NCI-H1930 (cell line): ENCODE measurements around the gene BCAT1.
A peak's percentile ranks its signal among the peaks of the same experiment; 100 is the strongest.

Experiments used
- DNase-seq, 2 experiments: peaks; one replicate each; lab custom pipeline; 2025; lab: John Stamatoyannopoulos, UW

The BCAT1 gene

DNA sequence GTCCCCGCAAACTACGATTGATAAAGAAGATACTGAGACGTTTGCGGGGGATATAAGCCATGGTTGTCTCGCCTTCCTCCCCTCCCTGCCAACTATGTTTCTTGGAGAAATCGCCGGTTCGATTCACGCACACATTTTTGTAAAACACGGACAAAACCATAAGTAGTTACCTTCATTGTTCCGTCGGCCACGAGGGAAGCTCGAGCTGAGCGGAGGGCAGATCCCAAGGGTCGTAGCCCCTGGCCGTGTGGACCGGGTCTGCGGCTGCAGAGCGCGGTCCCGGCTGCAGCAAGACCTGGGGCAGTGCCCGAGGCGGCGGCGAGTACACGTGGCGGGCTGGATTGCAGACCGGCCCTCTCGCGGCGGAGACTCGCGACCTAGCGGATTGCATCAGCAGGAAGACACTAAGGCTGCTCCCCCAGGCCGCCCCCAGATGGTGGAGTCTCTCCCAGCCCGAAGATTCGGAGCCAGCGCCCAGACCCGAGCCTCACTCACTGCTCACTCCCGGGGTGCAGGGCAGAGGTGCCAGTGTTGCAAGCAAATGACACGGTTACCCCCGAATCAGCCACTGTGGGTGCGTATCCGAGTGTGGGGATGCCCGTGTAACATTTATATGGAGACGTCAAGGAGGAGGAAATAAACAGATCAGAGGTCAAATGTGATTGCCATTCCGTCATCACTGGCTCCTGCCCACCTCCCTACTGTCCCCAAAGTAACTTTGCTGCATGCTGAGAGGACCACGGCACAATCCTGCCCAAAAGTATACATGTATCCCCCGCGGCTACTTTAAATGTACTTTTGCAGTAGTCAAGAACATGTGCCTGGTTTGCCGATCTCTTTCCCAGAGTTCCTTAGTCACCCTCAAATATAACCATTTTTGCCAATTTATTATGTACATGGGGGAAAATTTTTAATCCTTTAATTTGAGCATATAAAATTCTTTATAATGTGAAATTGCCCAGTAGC is at the start of gene BCAT1:
BCAT1 (minus strand) TSS at position 345 of the 966 bp plus-strand sequence; CDS start at position 176, 169 bp downstream.
- peak; percentile 54 for DNase-seq

GRCh38 chr12:24997970-24998582 is 49.2 kb upstream of the BCAT1 start:
- DNase-seq: no peak

GRCh38 chr12:24997496-24997895 is 48.6 kb upstream of the BCAT1 start:
- no peak for DNase-seq

- DNase-seq: no peak
Observed at GRCh38 chr12:24996820-24997219, 47.9 kb upstream of the BCAT1 start.

DNA sequence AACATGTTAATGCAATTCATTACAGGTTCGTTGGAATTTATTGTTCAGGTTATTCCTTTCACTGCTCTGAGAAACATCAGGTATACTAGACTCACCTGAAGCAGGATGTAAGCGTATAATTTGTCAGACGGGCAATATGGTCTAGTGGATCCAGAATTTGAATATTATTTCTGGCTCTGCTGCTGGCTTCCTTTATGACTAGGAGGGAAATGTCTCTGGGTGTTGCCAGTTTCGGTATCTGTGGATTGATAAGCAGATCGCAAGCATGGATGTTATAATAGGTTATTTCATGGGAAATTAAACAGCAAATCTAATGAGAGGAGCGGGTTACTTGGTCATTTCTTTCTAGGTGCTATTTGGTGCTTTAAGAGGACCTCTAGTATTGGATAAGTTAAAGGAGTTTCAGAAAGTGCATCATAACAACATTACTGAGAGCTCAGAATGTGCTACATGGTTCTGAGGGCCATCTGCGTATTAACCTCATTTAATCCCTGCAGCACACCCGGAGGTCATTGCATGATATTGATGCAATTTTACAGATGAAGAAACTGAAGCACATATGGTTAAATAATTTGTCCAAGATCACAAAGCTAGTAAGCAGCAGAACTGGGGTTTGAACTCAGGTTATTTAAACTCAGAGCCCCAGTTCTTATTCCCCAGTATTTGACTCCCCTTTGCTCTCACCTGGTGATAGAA is 47.3 kb upstream of the BCAT1 start:
- DNase-seq: no peak

- peak; percentile 15 to 57 for DNase-seq
Observed at GRCh38 chr12:24993793-24994192, 44.9 kb upstream of the BCAT1 start.

DNA sequence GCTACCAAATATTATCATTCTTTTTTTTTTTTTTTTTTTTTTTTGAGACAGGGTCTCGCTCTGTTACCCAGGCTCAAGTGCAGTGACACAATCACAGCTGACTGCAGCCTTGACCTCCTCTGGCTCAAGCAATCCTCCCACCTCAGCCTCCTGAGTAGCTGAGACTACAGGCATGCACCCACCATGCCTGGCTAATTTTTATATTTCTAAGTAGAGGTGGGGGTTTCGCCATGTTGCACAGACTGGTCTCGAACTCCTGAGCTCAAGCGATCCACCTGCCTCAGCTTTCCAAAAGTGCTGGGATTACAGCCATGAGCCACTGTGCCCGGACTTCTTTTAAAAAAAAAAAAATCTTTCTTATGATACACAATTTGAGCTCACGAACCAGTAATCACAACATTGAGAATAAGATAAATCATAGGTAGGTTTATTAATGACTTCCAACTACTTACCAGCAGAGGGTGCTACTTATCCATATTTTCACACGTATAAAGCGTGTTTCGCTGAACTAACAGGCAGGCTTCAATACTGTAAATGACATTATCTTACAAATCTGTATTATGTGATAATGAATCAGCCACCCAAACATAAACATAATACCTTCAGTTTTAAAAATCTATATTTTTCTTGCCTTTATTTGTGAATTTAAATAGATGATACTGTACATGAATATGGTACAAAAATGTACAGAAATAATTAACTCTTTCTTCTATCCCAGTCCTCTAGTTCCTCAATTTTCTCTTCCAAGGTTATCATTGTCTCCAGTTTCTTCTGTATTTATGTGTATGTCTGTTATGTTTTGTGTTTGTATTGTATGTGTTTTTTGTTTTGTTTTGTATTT is 42.5 kb upstream of the BCAT1 start:
- peak; percentile 25 to 64 for DNase-seq

DNA sequence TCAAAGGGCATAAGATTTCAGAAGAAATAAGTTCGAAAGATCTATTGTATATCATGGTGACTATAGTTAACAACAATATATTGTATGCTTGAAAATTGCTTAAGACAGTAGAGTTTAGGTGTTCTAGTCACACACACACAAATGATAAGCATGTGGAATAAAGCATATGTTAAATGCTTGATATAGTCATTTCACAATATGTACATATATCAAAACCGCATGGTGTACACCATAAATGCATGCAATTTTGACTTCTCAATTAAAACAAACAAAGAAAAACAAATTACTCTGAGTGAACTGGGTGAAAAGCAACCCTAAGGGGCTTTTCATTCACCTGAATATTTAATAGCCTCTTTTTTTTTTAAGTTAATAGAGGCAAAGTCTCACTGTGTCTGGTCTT is 40.3 kb upstream of the BCAT1 start:
- no peak for DNase-seq

GRCh38 chr12:24982250-24982649 is 33.3 kb upstream of the BCAT1 start:
- DNase-seq: no peak

DNA sequence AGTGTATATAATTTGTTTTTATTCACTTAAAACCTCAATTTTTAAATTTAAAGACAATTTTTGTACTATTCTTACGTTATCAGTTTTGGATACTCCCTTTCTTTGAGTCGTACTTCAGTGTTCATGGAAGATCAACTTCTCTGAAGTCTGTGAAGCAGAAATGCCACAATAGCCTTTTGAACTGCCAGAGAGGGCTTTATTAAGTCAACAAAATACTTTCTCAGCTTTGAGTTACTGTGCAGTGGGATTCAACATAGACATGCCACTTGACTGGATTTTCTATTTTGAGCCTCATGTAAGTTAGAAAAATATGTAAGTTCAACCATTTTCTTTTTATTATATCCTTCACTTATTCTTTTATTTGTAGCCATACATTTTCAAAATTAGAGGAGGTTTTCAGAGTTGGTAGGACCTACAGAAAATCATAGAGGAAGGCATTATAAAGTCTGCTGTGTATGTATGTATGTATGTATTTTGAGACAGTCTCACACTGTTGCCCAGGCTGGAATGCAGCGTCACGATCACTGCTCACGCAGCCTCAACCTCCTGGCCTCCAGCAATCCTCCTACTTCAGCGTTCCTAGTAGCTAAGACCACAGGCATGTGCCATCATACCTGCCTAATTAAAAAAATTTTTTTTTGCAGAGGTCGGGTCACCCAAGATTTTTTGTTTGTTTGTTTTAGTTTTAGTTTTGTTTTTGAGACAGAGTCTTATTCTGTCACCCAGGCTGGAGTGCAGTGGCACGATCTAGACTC is 31.3 kb upstream of the BCAT1 start:
- no peak for DNase-seq

DNA sequence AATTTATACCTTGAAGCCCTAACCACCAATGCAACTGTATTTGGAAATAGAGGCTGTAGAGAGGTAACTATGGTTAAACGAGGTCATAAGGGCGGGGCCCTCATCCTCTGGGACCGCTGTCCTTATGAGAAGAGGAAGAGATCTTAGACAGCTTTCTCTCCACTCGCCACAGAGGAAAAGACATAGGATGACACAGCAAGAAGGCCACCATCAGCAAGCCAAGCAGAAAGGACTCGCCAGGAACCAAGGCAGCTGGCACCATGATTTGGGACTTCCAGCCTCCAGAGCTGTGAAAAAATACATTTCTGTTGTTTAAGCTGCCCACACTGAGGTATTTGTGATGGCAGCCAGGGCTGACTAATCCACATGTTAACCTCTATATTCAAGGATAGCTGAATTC is 30.4 kb upstream of the BCAT1 start:
- DNase-seq: no peak

DNA sequence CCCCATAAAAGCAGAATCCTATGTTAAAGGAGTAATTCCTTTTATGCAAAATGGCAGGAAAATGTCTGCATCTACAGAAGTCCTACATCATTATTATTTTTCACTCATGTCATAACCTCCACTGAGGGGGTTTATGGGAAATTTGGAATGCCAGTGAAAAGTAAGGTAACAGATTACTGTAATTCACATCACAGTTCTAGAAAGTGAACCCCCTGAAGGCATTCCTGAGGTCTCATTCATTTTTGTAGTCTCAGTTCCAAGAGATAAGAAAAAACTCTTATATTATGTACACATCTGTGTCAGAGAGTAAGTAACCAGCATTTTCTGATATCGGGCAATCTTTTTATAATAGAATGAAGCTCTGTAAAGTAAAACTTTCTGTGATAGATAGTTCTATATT is 28.8 kb upstream of the BCAT1 start:
- DNase-seq: no peak

DNA sequence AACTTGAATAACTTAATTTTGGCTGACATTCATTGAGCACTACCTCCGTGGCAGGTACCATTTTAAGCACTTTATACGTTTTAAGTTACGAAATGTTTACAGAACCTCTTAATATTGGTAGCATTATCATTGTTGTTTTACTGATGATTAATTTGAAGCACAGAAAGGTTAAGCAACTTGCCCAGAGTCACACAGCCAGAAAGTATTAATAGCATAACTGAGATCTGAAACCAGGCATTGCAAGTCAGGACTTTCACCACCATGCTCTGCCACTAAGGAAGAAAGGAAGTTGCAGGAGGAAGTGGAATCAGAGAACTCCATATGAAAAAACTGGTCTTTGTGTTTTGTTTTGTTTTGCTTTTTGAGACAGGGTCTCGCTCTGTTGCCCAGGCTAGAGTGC is 28.2 kb upstream of the BCAT1 start:
- no peak for DNase-seq

DNA sequence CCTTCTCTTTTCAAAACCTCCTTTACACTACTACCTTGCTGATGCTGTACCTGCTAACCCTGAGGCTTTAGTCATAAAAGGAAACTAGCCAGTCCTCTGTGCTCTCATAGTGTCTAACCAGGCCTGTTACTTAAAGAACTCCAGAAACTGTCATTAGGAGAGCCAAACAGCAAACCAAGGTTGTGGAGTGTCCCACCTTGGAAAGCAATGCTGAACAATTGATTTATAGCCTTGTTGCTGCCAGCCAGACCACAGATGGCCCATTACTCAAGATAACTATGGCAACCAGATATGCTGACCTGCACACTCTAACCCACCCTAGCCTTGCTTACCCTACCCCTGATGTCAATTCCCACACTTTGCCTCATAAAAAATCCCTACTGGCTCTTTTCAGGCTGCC is 26.5 kb upstream of the BCAT1 start:
- DNase-seq: no peak

DNA sequence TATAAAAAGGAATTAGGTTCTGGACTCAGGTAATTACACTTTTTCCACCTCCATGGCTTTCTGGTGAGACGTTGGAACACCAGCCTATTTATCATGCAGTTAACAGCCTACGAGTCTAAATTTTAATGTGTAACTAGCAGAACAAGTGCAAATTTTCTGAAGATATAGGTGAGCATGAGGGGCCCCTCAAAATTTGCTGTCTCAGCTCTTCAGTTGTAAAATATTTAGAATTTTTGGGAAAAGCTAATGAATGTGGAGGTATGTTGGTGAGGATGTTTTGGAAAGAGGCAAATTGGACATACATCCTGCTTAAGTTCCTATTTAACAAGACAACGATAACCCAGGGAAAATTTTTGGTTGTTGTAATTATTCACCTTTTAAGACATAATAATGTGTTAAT is 25.3 kb upstream of the BCAT1 start:
- DNase-seq: no peak

DNA sequence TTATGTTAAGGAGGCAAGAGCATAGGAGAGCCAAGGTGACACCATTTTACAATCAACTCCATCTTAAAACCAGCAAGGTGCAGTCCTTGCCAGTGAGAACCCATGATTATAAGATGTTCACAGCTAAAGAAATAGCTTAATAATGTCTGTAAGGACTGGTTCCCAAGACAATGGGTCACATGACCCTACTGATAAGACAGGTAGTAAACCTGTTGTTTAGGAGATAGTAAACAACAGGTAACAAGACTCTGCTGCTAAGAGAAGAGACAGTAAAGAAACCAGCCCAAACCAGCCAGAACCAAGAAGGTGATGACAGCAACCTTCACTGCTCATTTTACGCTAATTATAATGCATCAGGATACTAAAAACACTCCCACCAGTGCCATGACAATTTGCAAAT is 23.2 kb upstream of the BCAT1 start:
- DNase-seq: no peak

DNA sequence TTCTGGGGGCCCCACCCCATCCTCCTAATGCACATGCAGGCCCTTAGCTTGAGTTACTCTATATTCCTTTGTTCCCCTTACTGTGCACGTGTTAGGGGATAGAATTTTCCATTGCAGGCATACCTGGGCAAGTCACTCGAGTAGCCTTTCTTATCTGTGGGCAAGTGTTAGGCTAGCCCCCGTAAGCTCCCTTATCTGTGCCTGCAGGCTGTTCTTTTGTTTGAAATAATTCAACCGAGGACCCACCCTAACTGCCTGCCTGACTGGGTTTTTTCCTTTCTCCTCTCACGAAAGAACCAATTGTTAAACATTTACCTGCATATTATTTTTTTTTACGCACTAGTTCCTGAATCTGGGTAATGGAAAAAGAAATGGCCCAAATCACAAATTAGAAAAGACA is 21.3 kb upstream of the BCAT1 start:
- no peak for DNase-seq

DNA sequence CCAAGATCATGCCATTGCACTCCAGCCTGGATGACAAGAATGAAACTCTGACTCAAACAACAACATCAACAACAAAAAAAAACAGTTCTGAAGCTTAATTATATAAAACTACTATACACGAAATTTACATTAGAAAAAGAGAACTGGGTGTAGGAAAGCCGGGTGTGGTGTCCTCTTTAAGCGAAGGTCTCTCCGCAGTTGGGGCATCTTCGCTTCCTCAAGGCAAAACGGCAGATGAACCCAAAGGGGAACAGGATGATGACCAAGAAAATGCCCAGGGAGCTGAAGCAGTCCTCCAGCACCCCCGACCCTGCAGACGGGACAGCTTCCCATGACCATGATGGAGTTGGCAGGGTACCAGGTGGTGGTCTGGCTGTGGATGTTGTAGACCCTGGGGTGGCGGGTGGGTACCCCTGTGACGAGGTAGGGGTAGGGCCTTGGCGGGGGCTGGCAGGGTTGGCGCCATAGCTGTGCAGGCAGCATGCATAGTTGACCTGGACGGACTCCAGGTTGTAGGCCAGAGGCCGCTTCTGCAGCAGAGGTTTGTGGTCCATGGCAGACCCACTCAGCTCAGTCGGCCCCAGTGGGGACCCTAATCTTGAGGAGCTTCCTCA is 18.2 kb upstream of the BCAT1 start:
- no peak for DNase-seq

DNA sequence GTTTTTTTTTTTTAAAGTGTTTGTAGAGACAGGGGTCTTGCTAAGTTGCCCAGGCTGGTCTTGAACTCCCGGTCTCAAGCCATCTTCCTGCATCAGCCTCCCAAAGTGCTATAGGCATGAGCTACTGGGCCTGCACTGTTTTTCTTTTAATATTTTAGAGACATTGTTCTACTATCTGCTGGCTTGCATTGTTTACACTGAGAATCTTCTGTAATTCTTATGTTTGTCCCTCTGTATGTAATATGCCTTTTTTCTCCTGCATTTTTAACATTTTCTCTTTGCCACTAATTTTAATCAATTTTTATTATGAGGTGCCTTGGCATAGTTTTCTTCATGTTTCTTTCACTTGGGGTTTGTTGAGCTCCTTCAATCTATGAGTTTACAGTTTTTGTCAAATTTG is 15.4 kb upstream of the BCAT1 start:
- DNase-seq: no peak

DNA sequence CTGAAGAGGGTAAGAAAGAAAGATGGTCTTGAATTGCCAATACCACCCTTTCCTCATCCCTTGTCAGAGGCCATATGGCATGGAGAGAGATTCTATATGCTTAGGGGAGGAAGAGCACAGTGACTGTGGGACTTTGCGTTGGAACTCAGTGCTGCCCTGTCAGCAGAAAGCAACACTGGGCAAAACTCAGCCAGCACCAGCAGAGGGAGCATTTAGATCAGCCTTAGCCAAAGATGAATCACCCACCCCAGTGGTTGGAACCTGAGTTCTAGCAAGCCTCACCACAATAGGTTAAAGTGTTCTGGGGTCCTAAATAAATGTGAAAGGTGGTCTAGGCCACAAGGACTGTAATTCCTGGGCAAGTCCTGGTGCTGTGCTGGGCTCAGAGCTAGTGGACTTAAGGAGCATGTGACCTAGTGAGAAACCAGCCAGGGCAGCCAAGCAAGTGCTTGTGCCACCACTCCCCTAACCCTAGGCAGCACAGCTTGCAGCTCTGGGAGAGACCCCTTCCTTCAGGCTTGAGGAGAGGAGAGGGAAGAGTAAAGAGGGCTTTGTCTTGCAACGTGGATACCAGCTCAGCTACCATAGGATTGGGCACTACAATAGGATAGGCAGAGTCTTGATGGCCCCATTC is 11.4 kb upstream of the BCAT1 start:
- peak; percentile 9 to 40 for DNase-seq
